ENCODE measurements around the gene CIDEC.

CIDEC gene

GRCh38 chr3:9841015-9841414 lies 39.0 kb downstream of the CIDEC start:
- TF ChIP-seq CTCF (IDR thresholded peaks at IDR 0.05; ENCODE audit: extremely low read depth, insufficient read depth, missing control alignments): no peak
- DNase-seq (ENCODE audit: low spot score): no peak
- in situ Hi-C loops (cut with MboI; ENCODE audit: low pct_unique_long_range_greater_than_20kb, low sequenced_read_pairs, unreplicated experiment): no loop called here

- TF ChIP-seq CTCF (IDR thresholded peaks at IDR 0.05; ENCODE audit: extremely low read depth, insufficient read depth, missing control alignments): no peak
- in situ Hi-C loops (cut with MboI; ENCODE audit: low pct_unique_long_range_greater_than_20kb, low sequenced_read_pairs, unreplicated experiment): no loop called here
These were observed 41.2 kb downstream of the CIDEC start for GRCh38 chr3:9838856-9839255.

GRCh38 chr3:9837701-9838582 lies 42.1 kb downstream of the CIDEC start:
- DNase-seq (ENCODE audit: low spot score): no peak
- no peak for TF ChIP-seq CTCF (IDR thresholded peaks at IDR 0.05; ENCODE audit: extremely low read depth, insufficient read depth, missing control alignments)
- in situ Hi-C loops (cut with MboI; ENCODE audit: low pct_unique_long_range_greater_than_20kb, low sequenced_read_pairs, unreplicated experiment): no loop called here

More at GRCh38 chr3:9838856-9839255, 41.2 kb downstream of the CIDEC start:
- DNase-seq (ENCODE audit: low spot score): no peak

- no peak for TF ChIP-seq CTCF (IDR thresholded peaks at IDR 0.05; ENCODE audit: extremely low read depth, insufficient read depth, missing control alignments)
- no peak for DNase-seq (ENCODE audit: low spot score)
- in situ Hi-C loops (cut with MboI; ENCODE audit: low pct_unique_long_range_greater_than_20kb, low sequenced_read_pairs, unreplicated experiment): no loop called here
These were observed 45.3 kb downstream of the CIDEC start for GRCh38 chr3:9834520-9835380.

GRCh38 chr3:9833078-9833477 lies 47.0 kb downstream of the CIDEC start:
- no peak for DNase-seq (ENCODE audit: low spot score)
- no peak for TF ChIP-seq CTCF (IDR thresholded peaks at IDR 0.05; ENCODE audit: extremely low read depth, insufficient read depth, missing control alignments)
- in situ Hi-C loops (cut with MboI; ENCODE audit: low pct_unique_long_range_greater_than_20kb, low sequenced_read_pairs, unreplicated experiment): no loop called here

- no peak for DNase-seq (ENCODE audit: low spot score)
- in situ Hi-C loops (cut with MboI; ENCODE audit: low pct_unique_long_range_greater_than_20kb, low sequenced_read_pairs, unreplicated experiment): no loop called here
- no peak for TF ChIP-seq CTCF (IDR thresholded peaks at IDR 0.05; ENCODE audit: extremely low read depth, insufficient read depth, missing control alignments)
These were observed 48.8 kb downstream of the CIDEC start for GRCh38 chr3:9831253-9831652.

All from GM13977 (cell line).